Keratinocyte (primary cell): ENCODE results near the gene FRMPD4.

Experiments used
- CTCF ChIP-seq, 3 experiments: IDR thresholded peaks in 1 of 3; conservative IDR thresholded peaks in 1 of 3; optimal IDR thresholded peaks in 1 of 3; 2 replicates in 2 of 3; 3 replicates in 1 of 3; pipeline versions ENCODE3 to v1.5.1; 2011; ENCODE audit warnings: low read length in 3 of 3, mild to moderate bottlenecking in 3 of 3, moderate library complexity in 2 of 3, control low read depth in 1 of 3, inconsistent platforms in 1 of 3; ENCODE audit not compliant: insufficient read depth in 2 of 3; ENCODE audit errors: extremely low read depth in 1 of 3
- EZH2 ChIP-seq: IDR thresholded peaks from one replicate; pipeline ENCODE4 v1.6.1; 2012; ENCODE audit warnings: inconsistent platforms, mild to moderate bottlenecking, low read length, moderate library complexity

DNA sequence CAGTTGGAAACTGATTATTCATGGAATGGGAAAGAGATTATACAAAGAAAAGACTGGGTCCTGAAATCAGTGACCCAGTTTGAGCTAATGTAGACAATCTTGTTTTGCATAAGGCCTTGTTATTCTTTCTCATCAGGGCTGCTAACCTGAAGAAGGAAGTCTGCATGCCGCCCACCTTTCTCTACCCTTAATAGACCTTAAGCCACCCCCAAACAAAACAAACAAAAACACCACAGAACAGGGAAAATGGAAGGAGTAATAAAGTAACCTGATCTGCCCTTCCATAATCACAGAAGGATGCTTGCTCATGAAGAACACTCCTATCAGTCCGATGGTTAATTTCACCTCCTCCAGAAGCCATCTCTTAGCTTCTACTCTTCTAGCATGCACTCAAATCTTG, 288.1 kb downstream of the FRMPD4 start:
- TF ChIP-seq CTCF (optimal IDR thresholded peaks at IDR 0.05 in 1 of 3, IDR thresholded peaks at IDR 0.05 in 1 of 3, conservative IDR thresholded peaks at IDR 0.05 in 1 of 3; ENCODE audit: extremely low read depth in 1 of 3, insufficient read depth in 2 of 3, low read length in 3 of 3) (no peak), EZH2 (no peak)
